GM12872 (cell line): ENCODE measurements around the gene GATAD2A.

ENCODE experiments used
- TF ChIP-seq, protein P1 (sequence below): IDR thresholded peaks from 3 replicates; pipeline ENCODE4 v1.5.1; 2011; ENCODE audit warnings: low read depth, mild to moderate bottlenecking, low read length, moderate library complexity; ENCODE audit not compliant: insufficient read depth

GATAD2A gene, protein sequence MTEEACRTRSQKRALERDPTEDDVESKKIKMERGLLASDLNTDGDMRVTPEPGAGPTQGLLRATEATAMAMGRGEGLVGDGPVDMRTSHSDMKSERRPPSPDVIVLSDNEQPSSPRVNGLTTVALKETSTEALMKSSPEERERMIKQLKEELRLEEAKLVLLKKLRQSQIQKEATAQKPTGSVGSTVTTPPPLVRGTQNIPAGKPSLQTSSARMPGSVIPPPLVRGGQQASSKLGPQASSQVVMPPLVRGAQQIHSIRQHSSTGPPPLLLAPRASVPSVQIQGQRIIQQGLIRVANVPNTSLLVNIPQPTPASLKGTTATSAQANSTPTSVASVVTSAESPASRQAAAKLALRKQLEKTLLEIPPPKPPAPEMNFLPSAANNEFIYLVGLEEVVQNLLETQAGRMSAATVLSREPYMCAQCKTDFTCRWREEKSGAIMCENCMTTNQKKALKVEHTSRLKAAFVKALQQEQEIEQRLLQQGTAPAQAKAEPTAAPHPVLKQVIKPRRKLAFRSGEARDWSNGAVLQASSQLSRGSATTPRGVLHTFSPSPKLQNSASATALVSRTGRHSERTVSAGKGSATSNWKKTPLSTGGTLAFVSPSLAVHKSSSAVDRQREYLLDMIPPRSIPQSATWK

DNA sequence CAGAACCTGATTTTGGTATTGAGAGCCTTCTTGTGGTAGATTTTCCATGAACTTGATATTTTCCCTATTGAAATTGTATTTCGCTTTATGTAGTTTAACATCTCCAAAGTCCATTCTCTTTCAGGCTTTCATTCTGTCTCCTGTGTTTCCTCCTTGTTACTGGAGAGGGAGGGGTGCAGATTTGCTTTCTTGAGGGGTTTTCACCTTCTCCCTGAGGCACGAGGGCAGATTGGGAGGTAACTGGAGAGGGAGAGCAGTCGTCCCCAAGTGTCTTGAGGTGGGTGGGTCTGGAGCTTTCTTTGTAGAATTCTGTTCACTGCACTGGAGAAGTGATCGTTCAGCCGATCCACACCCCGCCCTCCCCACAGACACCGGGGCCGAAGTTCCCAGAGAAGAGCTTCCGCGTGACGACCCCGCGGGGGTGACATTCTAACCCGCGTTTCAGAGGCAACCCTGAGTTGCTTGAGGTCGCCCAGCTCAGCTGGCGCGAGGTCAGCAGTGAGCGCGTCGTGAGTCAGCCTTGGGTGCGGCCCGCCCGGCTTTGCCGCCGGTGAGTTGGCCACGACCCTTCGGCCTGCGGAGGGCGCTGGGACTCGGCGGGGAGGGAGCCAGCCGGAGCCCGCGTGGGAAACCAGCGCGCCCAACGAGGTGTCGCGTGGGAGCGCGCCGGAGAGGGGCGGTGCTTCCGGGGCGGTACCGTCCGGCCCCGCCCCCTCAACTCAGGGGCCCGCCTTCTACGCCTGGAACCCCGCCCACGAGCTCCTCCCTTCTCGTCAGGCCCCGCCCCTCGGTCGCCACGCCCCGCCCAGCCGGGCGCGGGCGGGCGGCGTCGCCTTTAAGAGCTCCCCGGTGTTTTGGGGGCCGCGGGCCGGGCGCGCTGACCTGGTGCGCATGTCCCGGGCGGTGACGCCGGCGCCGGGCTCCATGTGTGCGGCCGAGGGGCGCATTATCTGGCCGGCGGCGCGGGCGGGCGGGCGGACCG, at the start of gene GATAD2A:
GATAD2A (plus strand) TSS at position 797 of the 982 bp plus-strand sequence. CDS start 59,671 bp downstream, outside the sequence.
- TF ChIP-seq, protein P1, sequence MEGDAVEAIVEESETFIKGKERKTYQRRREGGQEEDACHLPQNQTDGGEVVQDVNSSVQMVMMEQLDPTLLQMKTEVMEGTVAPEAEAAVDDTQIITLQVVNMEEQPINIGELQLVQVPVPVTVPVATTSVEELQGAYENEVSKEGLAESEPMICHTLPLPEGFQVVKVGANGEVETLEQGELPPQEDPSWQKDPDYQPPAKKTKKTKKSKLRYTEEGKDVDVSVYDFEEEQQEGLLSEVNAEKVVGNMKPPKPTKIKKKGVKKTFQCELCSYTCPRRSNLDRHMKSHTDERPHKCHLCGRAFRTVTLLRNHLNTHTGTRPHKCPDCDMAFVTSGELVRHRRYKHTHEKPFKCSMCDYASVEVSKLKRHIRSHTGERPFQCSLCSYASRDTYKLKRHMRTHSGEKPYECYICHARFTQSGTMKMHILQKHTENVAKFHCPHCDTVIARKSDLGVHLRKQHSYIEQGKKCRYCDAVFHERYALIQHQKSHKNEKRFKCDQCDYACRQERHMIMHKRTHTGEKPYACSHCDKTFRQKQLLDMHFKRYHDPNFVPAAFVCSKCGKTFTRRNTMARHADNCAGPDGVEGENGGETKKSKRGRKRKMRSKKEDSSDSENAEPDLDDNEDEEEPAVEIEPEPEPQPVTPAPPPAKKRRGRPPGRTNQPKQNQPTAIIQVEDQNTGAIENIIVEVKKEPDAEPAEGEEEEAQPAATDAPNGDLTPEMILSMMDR, result peak; percentile 32; the same call in 1 of the 3 replicates

DNA sequence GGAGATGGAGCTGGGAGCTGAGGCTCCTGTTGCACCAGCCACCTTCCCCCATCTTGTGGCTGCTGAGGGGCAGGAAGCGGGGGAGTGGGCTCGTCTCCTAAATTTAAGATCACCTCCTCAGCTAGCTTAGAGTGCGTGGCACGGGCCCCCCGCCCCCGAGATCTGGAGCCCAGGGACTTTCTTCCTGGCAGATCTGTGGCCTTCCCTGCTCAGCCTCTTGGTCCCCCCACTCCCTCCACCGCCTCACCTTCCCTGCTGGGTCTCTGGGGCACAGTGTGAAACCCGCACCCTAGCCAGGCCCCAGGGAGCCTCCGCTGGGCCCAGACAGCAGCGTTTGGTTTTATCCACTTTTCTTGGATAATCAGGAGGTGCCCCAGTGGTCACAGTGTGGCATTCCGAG, 49.0 kb upstream of the GATAD2A start:
- TF ChIP-seq, protein P1, result no peak

DNA sequence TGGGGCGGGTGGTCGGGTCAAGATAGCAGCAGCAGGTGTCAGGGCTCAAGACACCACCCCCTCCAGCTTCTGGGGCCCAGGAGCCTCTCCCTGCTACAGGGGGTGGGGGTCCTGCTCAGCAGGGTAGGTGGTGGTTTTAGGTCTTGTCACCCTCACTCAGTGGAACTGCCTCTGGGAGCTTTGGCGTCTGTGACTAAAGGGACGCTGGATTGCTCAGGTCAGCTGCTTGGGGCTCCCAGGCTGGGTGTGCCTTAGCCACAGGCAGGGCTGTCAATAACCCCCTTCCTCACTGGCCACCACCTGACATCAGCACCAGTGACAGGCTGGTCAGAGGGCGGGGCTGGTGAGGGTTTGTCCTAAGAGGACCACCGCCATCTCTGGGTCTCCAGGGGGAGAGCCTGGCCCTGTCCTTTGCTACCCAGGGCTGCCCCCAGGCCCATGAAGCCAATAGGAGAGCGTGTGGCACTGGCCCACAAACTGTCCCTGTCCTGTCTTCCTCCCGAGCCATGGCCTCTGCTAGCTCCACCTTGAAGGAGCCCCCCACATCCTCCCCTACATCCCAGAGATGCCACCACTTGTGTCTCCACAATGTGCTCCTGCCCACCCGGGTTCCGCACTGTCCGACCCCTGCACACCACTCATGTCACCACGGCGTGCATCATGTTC, 48.4 kb upstream of the GATAD2A start:
- TF ChIP-seq, protein P1, result no peak

DNA sequence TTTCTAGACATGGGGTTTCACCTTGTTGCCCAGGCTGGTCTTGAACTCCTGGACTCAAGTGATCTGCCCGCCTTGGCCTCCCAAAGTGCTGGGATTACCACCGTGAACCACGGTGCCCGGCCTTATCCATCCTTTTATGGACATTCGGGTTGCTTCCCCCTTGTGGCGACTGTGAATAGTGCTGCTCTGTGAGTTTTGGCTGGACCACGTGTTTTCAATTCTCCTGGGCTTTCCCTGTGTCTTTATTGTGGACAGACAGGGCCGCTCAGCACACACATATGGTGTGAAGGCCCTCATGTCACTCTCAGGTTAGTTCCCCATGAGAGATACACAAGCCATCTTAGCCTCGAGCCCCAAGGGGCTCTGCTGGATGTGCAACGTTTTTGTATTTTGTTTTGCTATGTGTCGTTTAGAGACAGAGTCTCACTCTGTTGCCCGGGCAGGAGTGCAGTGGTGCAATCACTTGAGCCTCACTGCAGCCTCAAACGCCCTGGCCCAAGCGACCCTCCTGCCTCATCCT, 44.3 kb upstream of the GATAD2A start:
- TF ChIP-seq, protein P1, result peak; percentile 84

DNA sequence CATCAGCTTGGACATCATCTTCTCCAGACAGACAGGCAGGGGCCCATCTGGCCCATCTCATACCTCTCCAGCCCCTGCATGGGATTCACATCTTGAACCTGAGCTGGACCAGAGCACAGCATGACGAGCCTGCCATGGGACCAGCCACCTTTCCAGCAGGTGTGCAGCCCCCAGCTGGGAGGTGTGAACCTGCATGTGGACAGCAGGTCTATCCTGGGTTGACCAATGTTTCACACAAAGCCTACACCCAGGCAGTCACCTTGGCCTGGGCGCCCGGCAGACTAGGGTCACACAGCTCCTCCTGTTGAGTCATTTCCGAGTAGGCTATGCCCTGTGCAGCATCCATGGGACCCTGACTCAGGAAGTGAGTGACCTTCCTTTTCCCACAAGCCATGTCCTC, 43.4 kb upstream of the GATAD2A start:
- TF ChIP-seq, protein P1, result no peak

DNA sequence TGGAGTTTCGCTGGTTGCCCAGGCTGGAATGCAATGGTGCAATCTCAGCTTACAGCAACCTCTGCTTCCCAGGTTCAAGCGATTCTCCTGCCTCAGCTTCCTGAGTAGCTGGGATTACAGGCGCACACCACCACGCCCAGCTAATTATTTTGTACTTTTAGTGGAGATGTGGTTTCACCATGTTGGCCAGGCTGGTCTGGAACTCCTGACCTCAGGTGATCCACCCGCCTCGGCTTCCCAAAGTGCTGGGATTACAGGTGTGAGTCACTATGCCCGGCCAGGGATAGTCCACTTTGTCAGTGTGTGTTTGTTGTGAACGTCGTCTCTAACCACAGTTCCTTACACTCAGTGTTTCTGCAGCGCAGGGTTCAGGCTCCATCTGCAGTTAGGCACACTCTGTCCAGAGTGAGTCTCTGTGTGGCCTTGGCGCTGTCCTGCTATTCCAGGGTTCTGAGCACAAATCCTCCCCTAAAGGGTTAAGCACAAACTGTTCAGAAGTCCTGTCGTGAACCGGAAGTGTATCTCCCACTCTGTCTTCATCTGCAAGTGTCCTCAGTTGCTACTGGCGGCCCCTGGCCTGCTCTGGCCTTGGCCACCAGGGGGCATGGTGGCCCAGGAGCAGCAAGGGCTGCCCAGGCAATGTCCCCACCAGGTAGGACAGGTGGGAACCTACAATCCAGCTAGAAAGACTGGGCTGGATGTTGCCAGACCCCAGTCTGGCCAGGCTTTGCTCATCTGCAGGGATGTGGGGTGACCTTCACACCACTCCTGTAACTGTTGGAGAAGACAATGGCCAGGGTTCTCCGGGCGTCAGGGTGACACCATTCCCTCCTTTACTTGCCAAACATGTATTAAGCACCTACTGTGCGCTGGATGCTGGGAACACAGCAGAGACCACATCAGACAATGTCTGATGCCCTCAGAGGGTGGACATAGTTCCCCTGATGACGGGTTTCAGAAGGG, 38.8 kb upstream of the GATAD2A start:
- TF ChIP-seq, protein P1, result peak; percentile 99
